Measurements from ENCODE around the gene EPG5. TPM values are rescaled to one million over a fixed set of nuclear protein-coding genes. Genes with fewer than 3 reads are reported as not detected.
"Not testable (repeated sequence)": the region's sequence is repeated elsewhere in the genome, so short reads cannot be mapped to it uniquely, and the experiment has no call there.

EPG5 gene
- total RNA-seq, 2 experiments from 2014 or later = 4.8 to 8.7 TPM

DNA sequence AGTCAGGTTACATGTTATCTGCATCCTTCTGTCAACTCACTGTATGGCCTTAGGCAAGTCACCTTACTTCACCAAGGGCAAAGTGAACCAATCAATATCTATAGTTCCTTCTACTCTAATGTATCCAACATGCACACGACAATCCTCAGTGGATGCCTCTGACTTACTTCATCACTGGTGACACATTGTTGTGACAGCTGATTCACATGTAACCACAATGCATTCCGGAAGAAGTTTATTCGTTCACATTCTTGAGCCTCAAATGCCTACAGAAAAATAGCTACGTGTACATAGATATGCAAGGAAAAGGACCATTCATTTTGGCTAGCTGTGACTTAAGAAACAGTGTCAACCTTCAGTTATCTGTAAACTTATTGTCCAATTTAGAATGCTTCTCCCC lies 26.3 kb upstream of the EPG5 start:
- Histone ChIP-seq H4K20me1 (ENCODE audit: insufficient read depth, low read length) (no peaks in the 10 kb centered on the region), H2AFZ (ENCODE audit: low read length) (no peak overlapping the region), H3K9me2 (ENCODE audit: insufficient read depth, low read length) (no peaks in the 10 kb centered on the region), H3K79me2 (ENCODE audit: insufficient read depth, low read depth, low read length) (no peaks in the 10 kb centered on the region), H3K9me3 (ENCODE audit: low read length) (no peaks in the 10 kb centered on the region), H3K4me1 (ENCODE audit: insufficient read depth, low read length, poor library complexity, severe bottlenecking) (no peaks in the 10 kb centered on the region), H3K4me2 (ENCODE audit: low read length) (no peak overlapping the region), H3K27ac (ENCODE audit: low read depth, low read length, poor library complexity, severe bottlenecking) (no peak overlapping the region), H3K36me3 (ENCODE audit: insufficient read depth, low read length) (no peaks in the 10 kb centered on the region), H3K4me3 (ENCODE audit: low read depth, low read length, poor library complexity, severe bottlenecking) (no peak overlapping the region)
- TF ChIP-seq EZH2phosphoT487 (IDR thresholded peaks at IDR 0.05; ENCODE audit: borderline replicate concordance, low read depth, low read length) = no peak
- TF ChIP-seq, protein P1, sequence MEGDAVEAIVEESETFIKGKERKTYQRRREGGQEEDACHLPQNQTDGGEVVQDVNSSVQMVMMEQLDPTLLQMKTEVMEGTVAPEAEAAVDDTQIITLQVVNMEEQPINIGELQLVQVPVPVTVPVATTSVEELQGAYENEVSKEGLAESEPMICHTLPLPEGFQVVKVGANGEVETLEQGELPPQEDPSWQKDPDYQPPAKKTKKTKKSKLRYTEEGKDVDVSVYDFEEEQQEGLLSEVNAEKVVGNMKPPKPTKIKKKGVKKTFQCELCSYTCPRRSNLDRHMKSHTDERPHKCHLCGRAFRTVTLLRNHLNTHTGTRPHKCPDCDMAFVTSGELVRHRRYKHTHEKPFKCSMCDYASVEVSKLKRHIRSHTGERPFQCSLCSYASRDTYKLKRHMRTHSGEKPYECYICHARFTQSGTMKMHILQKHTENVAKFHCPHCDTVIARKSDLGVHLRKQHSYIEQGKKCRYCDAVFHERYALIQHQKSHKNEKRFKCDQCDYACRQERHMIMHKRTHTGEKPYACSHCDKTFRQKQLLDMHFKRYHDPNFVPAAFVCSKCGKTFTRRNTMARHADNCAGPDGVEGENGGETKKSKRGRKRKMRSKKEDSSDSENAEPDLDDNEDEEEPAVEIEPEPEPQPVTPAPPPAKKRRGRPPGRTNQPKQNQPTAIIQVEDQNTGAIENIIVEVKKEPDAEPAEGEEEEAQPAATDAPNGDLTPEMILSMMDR (conservative IDR thresholded peaks at IDR 0.05; ENCODE audit: low read length) = no peak
- ChIA-PET POLR2A (no interaction called here), CTCF (ENCODE audit: unreplicated experiment) (interaction anchor here (0.6 kb wide), 1 partner anchor 1404 kb away, joined by 3 read pairs; no protein-coding TSS in a partner anchor)
- BruUV-seq (replicated peaks) = no TSS peak
- intact Hi-C loops (cut with micrococcal nuclease; ENCODE audit: unreplicated experiment) = no loop called here
- no peak for DNase-seq (ENCODE audit: low spot score)

DNA sequence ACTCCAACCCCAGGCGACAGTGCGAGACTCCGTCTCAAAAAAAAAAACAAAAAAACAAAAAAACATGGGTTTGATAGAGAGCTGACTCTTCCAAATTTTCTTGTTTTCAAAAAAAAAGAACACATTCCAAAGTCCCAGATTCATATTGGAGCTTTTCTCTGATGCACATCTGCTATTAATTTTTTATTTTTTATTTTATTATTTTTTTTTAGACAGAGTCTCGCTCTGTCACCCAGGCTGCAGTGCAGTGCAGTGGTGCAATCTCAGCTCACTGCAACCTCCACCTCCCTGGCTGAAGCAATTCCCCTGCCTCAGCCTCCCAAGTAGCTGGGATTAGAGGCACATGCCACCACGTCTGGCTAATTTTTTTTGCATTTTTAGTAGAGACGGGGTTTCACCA lies 25.4 kb upstream of the EPG5 start:
- H3K27ac ChIP-seq (ENCODE audit: low read depth, low read length, poor library complexity, severe bottlenecking); H3K79me2 ChIP-seq (ENCODE audit: insufficient read depth, low read depth, low read length); H2AFZ ChIP-seq (ENCODE audit: low read length); H3K36me3 ChIP-seq (ENCODE audit: insufficient read depth, low read length); H3K4me1 ChIP-seq (ENCODE audit: insufficient read depth, low read length, poor library complexity, severe bottlenecking); BruUV-seq (replicated peaks); intact Hi-C loops (cut with micrococcal nuclease; ENCODE audit: unreplicated experiment); H3K9me2 ChIP-seq (ENCODE audit: insufficient read depth, low read length); H3K4me3 ChIP-seq (ENCODE audit: low read depth, low read length, poor library complexity, severe bottlenecking); H4K20me1 ChIP-seq (ENCODE audit: insufficient read depth, low read length); H3K4me2 ChIP-seq (ENCODE audit: low read length); H3K9me3 ChIP-seq (ENCODE audit: low read length); DNase-seq (ENCODE audit: low spot score); CTCF ChIA-PET (ENCODE audit: unreplicated experiment): not testable (repeated sequence)
- POLR2A ChIA-PET = interaction anchor here (0.6 kb wide), 1 partner anchor 117 kb away, joined by 4 read pairs; no protein-coding TSS in a partner anchor

DNA sequence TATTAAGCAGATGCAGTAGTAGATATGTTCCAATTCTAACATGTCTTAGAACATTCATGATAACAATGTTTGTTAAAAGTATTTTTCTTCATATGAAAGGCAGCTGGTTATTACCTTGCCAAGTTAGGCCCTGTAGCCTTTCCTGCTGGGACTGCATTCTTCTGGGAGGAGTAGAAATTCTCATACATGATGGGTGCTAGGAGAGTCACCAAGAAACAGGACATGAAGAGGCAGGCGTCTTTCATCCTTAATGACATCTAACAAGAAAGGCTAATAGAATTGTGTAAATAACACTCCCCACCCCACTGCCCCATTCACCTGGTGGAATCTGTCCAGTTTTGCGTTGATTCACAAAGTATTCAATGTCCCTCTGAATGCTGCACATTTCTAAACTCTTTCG lies 24.7 kb upstream of the EPG5 start:
- no TSS peak for BruUV-seq (replicated peaks)
- no peak overlapping the region for H3K4me2 ChIP-seq (ENCODE audit: low read length)
- H3K9me3 ChIP-seq (ENCODE audit: low read length) = no peaks in the 10 kb centered on the region
- no peaks in the 10 kb centered on the region for H3K9me2 ChIP-seq (ENCODE audit: insufficient read depth, low read length)
- no peak overlapping the region for H2AFZ ChIP-seq (ENCODE audit: low read length)
- no peak overlapping the region for H3K4me3 ChIP-seq (ENCODE audit: low read depth, low read length, poor library complexity, severe bottlenecking)
- CTCF ChIA-PET (ENCODE audit: unreplicated experiment) = no interaction called here
- H3K36me3 ChIP-seq (ENCODE audit: insufficient read depth, low read length) = no peaks in the 10 kb centered on the region
- no peak overlapping the region for H3K27ac ChIP-seq (ENCODE audit: low read depth, low read length, poor library complexity, severe bottlenecking)
- no peak for DNase-seq (ENCODE audit: low spot score)
- H3K79me2 ChIP-seq (ENCODE audit: insufficient read depth, low read depth, low read length) = no peaks in the 10 kb centered on the region
- intact Hi-C loops (cut with micrococcal nuclease; ENCODE audit: unreplicated experiment) = no loop called here
- no peaks in the 10 kb centered on the region for H3K4me1 ChIP-seq (ENCODE audit: insufficient read depth, low read length, poor library complexity, severe bottlenecking)
- H4K20me1 ChIP-seq (ENCODE audit: insufficient read depth, low read length) = no peaks in the 10 kb centered on the region
- POLR2A ChIA-PET = interaction anchor here (0.6 kb wide), 1 partner anchor 117 kb away, joined by 4 read pairs; no protein-coding TSS in a partner anchor
- no peak for TF ChIP-seq EZH2phosphoT487 (IDR thresholded peaks at IDR 0.05; ENCODE audit: borderline replicate concordance, low read depth, low read length)
- TF ChIP-seq, protein P1 (conservative IDR thresholded peaks at IDR 0.05; ENCODE audit: low read length) = no peak
